Measurements from ENCODE around the gene SH3BGRL2.
"Not testable (repeated sequence)": the region's sequence is repeated elsewhere in the genome, so short reads cannot be mapped to it uniquely, and the experiment has no call there.

SH3BGRL2 gene

DNA sequence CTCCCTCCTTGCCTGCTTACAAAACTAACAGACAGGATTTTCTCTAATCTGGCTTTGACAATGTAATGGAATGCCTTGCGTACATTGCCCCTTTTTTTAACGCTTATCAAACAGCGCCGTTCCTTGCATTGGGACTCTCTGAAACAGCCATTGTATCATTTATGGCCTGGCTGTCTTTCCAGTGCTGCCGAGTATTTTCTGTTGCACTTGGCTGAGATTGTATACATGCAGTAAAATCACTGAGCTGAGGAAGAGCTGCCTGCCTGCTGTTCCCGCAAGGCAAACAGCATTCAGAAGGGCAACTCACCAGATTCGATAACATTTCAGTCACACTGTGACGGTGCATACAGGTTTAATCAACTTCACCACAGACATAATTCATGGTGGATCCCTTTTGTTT, 106.0 kb downstream of the SH3BGRL2 start:
- no peak for DNase-seq (ENCODE audit: insufficient read length, low spot score)
- no peak for FAIRE-seq
- TF ChIP-seq CTCF (IDR thresholded peaks at IDR 0.05; ENCODE audit: insufficient read depth, missing control alignments) = no peak

DNA sequence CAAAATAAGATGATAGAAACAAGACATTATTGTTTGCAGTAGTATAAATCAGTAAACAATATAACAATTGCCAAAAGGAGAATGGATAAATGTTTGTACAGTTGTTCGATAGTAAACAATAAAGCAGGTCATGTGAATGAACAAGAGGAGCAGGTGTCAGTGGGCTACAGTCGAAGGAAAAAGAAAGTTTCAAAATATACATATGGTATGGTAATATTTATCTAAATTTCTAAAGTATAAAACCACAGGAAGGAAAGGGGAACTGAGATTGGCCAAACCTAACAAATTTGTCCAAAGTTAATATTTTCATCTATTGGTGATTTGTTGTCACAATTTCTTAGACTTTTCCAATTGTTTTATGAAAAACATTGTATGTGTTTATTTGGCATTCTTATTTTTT, 110.9 kb downstream of the SH3BGRL2 start:
- no peak for FAIRE-seq
- TF ChIP-seq CTCF (IDR thresholded peaks at IDR 0.05; ENCODE audit: insufficient read depth, missing control alignments) = no peak
- DNase-seq (ENCODE audit: insufficient read length, low spot score) = no peak

DNA sequence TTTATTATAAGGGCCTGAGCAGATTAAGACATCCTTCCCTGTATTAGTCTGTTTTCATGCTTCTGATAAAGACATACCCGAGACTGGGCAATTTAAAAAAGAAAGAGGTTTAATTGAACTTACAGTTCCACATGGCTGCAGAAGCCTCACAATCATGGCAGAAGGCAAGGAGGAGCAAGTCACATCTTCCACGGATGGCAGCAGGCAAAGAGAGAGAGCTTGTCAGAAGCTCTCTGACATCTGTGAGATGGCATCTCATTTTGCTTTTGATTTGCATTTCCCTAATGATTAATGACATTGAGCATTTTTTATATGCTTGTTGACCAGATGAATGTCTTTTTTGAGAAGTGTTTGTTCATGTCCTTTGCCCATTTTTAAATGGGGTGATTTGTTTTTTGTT, 114.2 kb downstream of the SH3BGRL2 start:
- not testable (repeated sequence) for DNase-seq (ENCODE audit: insufficient read length, low spot score); FAIRE-seq

GRCh38 chr6:79746325-79746724, 115.2 kb downstream of the SH3BGRL2 start:
- DNase-seq (ENCODE audit: insufficient read length, low spot score); FAIRE-seq: not testable (repeated sequence)

DNA sequence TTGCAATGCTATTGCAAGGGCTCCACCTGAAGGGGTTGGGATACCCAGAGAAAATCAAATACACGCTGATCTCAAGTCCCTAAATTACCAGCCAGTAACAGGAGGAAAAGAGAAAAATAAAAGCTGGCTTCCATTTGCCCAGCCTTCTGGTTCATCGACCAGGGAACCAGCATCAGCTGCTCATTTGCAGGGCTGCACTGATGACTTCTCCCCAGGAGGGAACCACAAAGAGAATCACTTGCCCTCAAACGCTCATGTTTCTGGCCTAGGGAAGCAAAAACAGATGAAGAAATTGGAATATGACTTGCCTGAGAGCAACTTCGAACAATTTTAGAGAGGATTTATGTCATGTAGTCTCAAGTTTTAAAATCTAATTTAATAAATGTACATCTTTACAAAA, 119.7 kb downstream of the SH3BGRL2 start:
- no peak for FAIRE-seq
- no peak for DNase-seq (ENCODE audit: insufficient read length, low spot score)
- TF ChIP-seq CTCF (IDR thresholded peaks at IDR 0.05; ENCODE audit: insufficient read depth, missing control alignments) = no peak
